ENCODE data around the gene TGIF1.

The TGIF1 gene

GRCh38 chr18:3434685-3435084 lies 15.3 kb upstream of the TGIF1 start:
- no peak for DNase-seq (ENCODE audit: low read depth)

DNA sequence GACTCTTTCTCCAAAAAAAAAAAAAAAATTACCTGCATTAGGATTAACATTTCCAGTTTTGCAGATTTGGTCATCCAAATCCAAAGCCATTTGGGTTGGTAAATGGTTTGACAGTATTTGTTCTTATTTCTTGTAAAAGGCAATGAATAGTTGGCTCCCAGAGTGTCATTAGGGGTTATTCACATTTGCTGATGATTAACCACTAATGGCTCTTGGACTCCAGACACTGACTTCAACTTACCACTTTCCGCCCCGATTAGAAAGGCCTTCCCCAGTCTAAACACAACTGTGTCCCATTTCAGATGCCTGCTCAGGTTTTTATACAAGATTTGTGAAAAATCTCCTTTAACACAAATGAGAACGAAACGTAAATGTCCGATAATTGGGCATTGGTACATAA lies 9.6 kb upstream of the TGIF1 start:
- no peak for DNase-seq (ENCODE audit: low read depth)

DNA sequence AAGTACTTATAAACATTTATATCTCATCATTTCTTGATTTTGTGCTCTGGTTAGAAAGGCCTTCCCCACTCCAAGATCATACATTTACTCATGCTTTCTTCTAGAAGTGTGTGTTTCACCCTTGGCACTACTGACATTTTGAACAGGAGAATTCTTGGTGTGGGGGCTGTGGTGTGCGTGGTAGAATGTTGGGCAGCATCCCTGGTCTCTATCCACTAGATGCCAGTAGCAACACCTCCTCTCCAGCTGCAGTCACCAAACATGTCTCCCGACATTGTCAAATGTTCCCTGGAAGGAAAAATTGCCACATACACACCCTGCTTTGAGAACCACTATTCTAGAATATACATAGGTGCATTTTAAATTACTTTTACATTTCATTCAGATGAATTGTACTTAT lies 8.7 kb upstream of the TGIF1 start:
- DNase-seq (ENCODE audit: low read depth), result no peak

GRCh38 chr18:3442919-3443318 lies 7.1 kb upstream of the TGIF1 start:
- no peak for DNase-seq (ENCODE audit: low read depth)

DNA sequence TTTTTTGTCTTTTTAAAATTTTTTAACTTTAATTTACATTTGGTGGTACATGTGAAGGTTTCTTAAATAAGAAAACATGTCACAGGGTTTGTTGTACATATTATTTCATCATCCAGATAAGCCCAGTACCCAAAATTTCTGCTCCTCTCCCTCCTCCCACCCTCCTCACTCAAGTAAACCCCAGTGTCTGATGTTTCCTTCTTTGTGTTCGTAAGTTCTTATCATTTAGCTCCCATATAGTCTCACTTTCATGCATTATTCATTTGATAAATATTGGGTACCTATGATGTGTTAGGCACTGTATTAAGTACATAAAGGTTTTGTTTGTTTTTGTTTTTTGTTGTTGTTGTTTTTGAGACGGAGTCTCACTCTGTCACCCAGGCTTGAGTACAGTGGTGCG lies 5.7 kb upstream of the TGIF1 start:
- DNase-seq (ENCODE audit: low read depth), result no peak

DNA sequence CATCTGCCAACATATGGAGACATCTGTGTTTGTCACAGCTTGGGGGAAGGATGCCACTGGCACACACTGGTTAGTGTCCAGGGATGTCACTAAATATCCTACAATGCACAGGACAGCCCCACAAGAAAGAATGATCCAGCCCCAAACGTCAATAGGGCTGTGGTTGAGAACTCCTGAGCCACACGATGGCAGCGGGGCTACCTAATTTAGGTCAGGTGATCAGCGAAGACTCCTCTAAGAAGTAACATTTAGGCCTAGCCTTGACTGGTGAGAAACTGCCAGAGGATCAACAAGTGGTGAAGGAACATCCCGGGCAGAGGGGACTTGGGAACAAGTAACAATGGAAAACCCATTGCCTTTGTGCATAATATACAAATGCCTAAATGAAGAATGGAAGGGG lies 5.0 kb upstream of the TGIF1 start:
- no peak for DNase-seq (ENCODE audit: low read depth)

DNA sequence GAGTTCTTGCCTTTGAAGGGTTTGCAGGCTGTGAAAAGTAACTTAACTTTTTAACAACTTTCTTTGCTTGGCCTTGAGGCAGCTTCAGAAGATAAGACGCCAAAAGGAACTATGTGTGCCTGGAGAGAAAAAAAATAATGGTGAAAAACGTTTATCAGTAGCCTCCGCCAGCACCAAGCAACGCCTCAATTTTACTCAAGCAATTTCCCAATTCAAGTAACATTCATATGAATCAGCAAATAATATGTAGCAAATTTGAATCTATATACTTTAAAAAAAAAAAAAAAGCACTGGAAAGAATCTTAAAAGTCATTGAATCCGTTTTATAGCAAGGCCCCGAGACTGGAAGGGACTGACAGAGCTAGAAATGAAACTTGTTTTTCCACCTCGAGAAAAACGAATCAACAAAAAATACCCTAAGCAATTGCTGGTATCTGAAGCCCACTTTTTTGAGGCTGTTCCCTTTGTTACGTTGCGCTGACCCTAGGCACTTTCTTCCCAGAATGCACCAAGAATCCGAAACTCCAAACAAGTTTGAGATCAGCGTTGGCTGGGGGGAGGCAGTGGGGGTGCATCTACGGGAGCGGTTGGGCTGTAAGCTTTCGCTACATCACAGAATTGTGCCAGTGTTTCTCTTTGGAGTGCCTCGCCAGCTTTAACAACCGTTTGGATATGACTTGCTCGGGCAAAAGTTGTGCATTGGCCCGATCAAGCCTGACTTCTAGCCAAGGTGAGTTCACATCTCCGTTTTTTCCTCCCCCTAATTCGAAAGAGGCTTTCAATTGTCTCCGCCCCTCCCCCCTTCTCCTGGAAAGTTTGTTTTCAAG lies 2.7 kb upstream of the TGIF1 start:
- peak; percentile 4 for DNase-seq (ENCODE audit: low read depth)

DNA sequence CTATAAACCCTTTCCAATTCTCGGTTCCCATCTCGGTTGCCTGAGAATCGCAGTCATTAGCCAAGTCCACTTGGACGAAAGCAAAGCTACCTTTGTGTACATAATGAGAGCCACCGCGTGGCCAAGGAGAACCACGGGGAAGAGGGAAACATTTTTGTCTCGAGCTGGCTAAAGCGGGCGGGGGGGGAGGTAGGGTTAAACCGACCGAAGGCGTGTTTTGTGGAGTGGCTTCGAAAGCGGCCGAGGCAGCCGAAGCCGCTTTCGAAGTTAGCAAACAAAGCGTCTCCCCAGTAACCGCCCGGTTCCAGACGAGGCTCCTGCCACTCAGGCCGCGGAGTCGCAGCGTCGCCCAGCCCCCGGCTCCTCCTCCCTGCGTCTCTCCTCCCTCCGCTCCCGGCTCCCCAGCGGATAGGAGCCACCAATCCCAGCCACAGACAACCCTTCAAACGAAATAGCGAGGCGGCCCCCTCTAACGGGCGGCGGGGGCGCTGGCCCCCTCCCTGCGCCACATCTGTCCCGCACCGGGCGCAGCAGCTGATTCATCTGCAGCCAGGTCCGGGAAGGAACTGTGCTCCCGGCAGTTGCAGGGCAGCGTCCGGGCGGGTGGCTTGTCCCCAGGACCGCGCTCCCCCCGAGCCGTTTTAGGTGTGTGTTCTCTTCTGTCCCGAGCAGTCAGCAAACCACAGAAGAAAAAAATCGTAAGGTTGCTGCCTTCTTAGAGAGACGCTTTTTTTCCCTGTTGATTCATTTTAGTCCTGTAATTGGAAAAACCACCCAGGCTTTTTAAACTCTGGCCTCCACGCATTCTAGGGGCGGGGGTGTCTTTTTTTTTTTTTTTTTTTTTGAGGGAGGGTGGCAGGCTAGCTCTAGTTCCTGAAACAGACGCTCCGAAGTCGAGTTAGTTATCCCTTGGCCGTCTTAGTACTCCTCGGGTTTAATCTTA lies 1.8 kb upstream of the TGIF1 start:
- peak; percentile 52 for DNase-seq (ENCODE audit: low read depth)

- DNase-seq (ENCODE audit: low read depth), result peak; percentile 47
Observed at GRCh38 chr18:3448838-3449511, 997 bp upstream of the TGIF1 start.

DNA sequence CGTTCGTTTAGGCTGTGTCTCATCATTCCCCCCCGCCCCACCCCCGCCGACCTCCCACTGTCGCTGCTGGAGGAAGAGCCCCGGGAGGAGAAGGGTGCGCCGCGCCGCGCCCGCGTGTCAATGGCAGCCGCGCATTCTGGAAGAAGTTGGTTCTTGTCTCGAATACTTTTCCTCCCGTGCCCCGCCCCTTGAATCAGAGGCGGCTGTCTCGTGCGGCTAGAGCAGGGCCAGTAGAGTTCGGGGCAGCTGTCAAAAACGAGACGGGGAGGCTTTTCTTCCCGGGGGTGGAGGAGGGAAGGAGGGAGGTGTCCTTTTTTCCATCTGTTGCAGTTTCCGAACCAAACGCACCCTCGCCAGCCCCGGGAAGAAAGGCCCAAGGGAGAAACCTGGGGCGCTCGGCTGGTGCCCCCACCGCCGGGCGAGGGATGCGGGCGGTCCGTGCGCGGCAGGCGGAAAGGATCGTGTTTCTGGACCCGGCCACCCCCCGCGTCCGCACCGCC lies 410 bp upstream of the TGIF1 start:
- peak; percentile 54 for DNase-seq (ENCODE audit: low read depth)

- DNase-seq (ENCODE audit: low read depth), result no peak
Observed at GRCh38 chr18:3450799-3451182, 819 bp downstream of the TGIF1 start.

- DNase-seq (ENCODE audit: low read depth), result peak; percentile 65
Observed at GRCh38 chr18:3451183-3451988, 1.4 kb downstream of the TGIF1 start.

DNA sequence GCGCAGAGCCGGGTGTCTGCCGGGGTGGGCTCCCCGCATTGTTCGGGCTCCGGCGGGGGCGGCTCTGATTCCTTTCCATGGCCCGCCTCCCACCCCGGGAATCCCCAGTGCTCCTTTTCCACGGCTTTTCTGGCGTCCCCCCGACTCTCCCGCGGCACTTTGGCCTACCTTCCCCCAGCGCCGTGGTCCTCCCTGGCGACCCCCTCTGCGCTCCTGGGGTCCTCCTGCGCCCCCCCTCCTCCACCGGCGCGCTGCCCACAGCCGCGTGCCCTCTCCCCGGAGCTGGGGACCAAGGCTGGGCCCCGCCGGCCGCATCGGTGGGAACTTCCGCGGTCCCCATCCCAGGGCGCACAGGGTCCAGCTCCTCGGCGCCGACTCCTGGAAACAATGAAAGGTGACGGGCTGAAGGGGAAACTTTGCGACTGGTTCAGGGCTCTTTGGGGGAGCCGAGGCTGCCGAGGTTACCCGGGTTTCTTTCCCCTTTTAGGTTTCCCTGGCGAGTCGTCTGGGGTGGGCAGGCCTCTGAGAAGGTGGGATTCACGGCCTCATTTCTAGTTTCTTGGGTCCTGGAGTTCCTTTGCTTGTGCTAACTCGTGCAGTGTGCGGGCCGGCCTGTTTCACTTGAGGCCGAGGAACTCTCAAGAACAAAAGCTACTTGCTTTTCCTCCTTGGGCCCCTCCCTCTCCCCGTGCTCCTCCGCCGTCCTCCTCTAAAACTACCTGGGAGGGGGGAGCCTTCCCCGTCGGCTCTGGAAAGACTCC lies 2.2 kb downstream of the TGIF1 start:
- DNase-seq (ENCODE audit: low read depth), result no peak

DNA sequence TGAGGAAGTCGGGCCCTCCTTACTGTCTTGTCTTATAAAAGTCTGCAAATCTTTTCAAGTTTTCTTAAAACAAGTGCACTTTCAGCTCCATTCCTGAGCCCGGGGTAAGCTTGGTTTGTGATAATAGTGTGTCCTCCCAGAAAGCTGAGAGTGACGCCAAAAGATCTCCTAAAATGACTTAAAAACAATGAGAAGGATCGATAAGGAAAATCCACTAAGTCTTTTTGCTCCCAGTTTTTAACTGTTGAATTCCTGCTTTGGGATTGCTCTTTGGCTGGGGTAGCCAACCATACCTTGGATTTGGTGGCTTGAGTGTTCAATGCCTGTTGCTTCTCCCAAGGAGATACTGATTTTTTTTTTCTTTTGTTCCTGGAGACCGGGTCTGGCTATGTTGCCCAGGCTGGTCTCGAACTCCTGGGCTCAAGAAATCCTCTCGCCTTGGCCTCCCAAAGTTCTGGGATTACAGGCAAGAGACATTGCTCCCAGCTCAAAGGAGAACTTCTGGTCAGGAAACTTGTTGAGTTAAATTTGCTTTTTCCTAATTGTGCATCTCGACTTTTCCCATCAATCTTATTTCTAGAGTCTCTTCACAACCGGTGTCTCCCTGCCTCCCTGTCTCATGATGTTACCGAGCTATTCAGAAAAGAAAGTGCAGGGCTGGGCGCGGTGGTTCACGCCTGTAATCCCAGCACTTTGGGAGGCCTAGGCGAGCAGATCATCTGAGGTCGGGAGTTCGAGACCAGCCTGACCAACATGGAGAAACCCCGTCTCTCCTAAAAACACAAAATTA lies 3.0 kb downstream of the TGIF1 start:
- DNase-seq (ENCODE audit: low read depth), result no peak

DNA sequence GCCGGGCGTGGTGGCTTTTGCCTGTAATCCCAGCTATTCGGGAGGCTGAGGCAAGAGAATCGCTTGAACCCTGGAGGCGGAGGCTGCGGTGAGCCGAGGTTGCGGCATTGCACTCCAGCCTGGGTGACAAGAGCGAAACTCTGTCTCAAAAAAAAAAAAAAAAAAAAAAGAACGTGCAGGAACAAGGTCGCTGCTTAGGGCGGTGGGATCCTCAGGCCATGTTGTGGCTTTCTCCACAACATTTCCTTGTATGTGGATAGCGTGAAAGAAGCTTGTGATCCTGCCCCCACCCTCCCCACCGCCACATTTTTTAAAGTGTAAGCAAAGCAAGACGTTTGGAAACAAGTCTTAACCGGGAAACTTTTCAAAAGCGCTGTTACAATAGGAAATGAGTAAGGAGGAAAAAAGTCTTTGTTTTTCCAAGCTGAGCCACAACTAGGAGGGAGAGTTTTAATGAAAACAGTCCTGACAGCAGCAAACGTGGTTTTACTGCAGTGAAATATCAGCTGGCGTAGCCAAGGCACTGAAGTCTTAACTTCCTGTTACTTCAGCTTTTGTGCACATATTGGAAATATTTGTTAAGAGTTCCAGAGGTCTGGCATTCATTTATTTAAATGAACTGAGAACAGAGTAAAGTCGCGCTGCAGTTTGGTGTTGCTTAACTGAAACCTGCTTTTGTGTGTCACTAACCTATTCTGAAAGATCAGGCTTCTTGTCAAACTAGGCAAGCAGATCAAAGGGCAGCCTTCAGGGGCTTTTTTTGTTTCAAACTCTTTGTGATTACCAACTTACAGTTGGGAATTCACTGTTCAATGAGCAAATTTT lies 3.8 kb downstream of the TGIF1 start:
- DNase-seq (ENCODE audit: low read depth), result no peak

GRCh38 chr18:3454365-3455089 lies 4.6 kb downstream of the TGIF1 start:
- DNase-seq (ENCODE audit: low read depth), result peak; percentile 17

DNA sequence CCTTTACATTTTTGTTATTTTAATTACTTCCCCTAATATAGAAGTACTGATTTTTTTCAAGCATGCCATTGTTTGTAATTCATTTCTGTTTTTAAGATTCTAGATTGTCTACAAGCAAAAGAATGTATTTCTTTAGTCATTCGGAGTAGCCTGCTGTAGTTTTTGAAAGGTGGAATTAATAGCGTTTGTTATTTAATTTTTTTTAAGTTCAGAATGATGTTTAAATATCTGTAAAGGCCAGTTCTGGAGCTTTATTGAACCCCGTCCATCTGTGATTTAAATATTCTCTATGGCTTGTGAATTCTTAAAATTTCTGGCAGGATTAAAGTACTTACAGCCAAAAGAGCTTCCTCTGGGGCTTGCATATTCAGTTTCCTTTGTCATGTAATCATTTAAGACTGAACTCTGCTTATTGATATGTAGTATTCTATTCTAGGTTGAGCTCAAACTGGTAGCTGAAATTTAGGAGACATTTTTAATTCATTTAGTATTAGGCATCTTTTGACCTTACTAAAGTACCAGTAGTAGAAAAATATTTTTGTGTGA lies 5.2 kb downstream of the TGIF1 start:
- DNase-seq (ENCODE audit: low read depth), result no peak
